ENCODE measurements around the gene C9orf50.

C9orf50 gene

DNA sequence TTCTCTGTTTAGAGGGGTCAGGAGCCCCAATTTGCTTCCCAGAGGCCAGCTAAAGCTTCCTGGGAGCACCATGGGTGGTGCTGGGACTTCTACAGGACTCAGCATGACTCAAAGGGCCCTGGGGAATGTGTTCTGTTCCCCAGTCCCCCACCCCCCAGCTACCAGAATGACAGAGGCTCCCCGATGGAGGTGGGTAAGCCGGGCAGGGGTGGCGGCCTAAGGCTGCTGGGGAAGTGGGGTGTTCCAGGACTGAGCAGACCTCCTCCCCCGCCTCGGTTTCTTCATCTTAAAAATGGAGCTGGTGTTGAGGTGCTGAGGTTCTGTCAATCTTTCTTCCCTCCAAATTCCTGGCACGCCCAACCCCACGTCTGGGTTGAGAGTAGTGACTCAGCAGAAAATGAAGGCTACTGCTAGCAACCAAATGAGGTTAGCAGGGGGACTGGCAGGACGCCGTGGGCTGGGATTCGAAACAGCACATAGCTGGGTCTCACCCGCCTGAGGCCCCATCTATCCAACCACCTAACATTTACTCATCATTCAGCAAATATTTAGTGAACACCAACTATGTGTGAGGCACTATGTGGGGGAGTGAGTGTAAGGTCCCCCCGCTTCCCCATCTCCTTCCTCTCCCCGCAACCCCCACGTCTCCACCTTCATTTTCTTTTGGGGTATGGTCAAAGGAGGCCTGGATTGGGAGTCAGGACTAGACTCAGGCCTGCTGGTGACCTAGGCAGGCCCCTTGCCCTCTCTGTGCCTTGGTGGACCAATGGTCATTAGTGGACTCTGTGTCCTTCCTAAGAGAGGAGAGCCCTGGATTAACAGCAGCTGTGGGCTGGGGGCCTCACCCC lies 50.2 kb downstream of the C9orf50 start:
- peak; percentile 88 for DNase-seq (ENCODE audit: low read depth, low spot score)

DNA sequence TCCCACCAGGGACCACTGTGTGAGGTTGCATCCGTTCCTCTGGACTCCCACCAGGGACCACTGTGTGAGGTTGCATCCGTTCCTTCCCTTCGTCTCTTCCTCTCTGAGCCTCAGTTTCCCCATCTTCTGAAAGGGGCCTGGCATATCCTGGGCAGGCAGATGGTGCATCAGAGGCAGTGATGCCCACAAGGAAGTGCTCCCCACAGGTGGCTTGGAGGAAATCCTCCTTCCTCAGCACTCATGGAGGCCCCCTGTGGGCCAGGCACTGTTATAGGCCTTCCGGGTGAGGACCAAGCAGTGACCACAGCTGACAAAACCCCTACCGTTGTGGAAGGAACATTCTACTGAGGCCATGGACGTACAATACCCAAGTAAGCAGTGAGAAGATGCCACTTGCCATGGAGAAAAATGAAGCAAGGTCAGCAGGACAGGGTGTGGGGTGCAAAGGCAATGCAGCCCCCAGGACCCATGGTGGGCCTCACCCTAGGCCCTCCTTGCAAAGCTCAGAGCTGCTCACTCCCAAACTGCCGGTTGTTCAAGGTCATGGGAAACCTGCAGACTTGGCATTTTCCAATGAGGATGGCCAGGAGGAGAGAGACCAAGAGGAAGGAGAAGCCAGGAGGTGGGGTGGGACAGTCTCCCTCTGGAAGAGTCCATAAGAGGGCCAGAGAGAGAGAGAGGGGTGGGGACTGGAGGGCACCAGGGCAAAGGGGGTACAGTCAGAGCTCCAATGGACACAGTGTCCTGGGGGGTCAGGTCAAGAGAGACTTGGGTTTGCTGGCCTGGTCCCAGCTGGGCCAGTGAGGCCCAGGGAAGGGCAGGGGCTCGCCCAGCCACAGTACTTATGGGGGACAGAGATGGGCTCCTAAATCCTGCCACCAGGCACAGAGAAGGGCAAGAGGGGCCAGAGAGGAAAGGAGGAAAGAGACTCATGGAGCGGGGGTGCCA lies 51.1 kb downstream of the C9orf50 start:
- DNase-seq (ENCODE audit: low read depth, low spot score): peak; percentile 65

DNA sequence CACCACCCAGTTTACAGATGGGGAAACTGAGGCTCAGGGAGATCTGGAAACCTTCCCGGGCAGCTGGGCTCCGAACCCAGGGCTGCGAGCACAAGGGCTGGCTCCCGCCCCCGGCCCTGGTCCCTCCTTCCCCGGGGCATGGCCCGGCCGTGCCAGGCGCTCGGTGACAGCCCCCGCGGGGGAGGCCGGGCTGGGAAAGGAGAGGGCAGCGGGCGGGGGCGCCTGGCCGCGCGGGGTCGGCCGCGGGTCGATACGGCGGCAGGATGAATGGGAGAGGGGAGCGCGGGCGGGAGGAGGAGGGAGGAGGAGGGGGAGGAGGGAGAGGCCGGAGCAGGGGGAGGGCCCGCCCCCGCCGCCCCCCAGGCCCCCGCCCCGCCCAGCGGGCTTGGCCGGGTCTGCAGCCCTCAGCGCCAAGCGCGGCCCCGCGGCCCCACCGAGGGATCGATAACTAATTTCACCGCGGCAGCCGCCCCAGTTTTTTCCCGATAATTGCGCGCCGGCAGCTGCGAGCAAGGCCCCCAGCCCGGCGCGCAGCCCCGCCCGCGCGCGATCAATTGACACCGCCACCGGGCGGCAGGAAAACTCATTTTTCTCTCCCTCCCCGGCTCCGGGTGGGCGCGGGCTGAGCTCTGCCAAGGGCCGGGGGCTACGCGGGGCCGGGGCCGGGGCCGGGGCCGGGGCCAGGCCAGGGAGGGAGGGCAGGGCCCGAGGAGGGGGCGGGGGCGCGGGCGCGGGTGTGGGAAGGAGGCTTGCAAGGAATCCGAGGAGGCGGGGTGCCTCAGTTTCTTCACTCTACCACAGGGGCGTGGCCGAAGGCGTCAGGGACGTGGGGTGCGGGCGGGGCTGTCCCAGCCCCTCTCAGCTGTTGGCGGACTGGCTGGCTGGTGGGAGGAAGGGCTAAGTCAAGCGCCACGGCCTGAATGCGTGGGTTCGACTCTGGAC lies 52.1 kb downstream of the C9orf50 start:
- DNase-seq (ENCODE audit: low read depth, low spot score): no peak

DNA sequence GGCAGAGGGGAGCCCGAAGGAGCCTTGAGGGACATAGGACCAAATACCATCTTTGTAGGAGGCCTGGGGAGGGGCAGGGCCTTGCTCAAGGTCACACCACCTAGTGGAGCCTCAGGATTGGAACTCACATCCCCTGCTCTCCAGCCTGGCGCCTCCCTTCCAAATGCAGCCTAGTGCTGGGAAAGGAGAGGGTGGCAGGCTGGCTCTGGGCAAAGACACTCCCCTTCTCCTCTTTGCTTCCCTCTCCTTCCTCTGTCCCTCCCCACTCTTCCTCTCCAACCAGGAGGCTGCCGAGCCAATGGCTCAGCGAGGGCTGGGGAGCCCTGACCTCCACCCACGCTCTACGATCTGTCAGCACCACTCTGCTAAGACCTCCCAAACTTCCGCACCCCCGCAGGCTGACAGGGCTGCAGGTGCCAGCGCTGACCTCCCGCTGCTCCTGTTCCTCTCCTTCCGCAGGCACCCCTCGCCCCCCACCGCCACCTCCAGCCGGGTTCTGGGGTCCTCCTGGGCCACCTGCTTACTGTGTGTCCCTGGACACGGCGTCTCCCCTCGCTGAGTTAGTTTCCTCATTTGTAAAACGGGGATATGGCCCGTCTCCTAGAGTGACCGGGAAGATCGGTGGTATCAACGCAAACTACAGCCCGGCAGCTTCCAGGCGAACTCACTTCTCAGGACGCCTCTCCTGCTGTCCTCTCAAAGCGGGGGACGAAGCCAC lies 52.9 kb downstream of the C9orf50 start:
- DNase-seq (ENCODE audit: low read depth, low spot score): peak; percentile 79

DNA sequence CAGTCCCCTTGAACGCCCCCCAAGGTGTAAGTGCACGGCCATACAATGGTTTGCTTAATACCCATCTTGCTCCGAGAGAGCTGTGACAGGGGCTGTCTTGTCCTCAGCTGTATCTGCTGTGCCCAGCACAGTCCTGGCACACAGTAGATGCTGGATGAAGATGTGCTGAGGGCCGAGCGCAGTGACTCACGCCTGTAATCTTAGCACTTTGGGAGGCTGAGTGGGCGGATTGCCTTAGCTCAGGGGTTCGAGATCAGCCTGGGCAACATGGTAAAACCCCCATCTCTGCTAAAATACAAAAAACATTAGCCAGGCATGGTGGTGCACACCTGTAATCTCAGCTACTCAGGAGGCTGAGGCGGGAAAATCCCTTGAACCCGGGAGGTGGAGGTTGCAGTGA lies 53.6 kb downstream of the C9orf50 start:
- no peak for DNase-seq (ENCODE audit: low read depth, low spot score)

DNA sequence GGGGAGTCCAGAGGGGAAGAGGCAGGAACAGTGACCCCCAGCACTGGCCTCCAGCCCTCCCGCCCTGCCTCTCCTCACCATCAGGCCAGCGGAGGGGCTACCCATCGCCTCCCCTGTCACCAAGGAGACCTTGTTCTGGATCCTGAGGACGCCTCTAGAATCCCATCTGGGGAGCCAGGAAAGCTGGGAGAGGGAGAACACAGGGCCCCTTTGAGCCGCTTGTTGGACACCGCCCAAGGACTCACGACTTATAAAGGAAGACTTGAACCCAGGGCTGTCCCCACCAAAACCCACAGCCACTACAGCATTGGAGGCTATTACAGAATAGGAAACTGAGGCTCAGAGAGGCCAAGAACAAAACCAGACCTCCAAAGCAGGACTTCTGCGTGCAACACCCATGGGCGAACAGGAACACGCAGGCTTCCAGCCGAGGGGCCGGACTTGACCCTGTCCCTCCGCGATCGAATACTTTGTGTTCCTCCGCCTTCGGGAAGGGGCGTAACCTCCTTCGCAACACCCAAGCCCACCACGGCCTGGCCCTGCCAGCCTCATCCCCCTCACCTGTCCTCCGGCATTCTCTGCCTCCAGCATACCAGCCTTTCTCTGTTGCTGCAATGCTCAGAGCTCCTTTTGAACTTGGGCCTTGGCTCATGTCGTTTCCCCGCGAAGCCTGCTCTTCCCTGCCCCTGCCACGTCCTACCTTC lies 54.2 kb downstream of the C9orf50 start:
- no peak for DNase-seq (ENCODE audit: low read depth, low spot score)

DNA sequence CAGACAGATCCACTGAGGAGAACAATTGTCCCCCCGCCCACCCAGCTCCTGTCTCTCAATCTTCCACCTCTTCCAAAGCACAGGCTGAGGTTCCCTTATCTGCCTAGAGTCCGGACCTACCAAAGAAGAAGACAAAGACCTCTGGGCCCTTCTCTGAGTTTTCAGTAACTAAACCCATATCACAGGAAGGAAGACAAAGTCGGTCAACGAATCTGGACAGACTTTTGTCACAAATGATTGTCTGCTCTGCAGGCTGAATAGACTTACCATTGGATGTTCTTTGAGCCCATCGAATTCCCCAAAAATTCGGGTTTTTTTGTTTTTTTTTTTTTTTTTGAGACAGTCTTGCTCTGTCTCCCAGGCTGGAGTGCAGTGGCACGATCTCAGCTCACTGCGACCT lies 58.0 kb downstream of the C9orf50 start:
- DNase-seq (ENCODE audit: low read depth, low spot score): no peak

DNA sequence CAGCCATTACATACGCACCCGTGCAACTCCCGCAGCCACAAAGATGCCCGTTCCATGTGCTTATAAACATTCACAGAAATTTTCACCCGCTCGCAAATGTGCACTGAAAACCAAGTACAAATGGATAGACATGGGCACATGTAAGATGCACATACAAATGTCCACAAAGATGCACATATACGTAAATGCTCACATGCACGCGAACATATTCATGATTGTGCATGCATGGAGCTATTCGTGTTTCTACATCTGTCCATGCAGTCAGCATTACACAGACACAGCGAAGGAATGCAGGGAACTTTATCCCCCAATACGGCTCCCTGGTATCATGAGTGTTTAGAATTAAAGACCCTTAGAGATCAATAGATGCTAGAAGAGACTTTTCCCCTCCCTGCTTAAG lies 58.4 kb downstream of the C9orf50 start:
- no peak for DNase-seq (ENCODE audit: low read depth, low spot score)

Measured in ELF-1 (cell line).